Mesendoderm (in vitro differentiated cells): ENCODE measurements around the gene TUBB2B.

Experiments used
- DNase-seq: peaks from one replicate; pipeline ENCODE4 v3.0.0; 2013
- H2AK5ac ChIP-seq: 2 replicates; pipeline ENCODE4 v1.6.1; 2013; ENCODE audit warnings: low read length, inconsistent platforms
- H2BK120ac ChIP-seq: 2 replicates; pipeline ENCODE4 v1.6.1; 2013; ENCODE audit warnings: low read depth, mild to moderate bottlenecking, low read length, moderate library complexity, mixed read lengths
- H2BK15ac ChIP-seq: replicated peaks from 2 replicates; pipeline ENCODE4 v1.6.1; 2013; ENCODE audit warnings: low read depth, mild to moderate bottlenecking, moderate library complexity
- H2BK5ac ChIP-seq: 2 replicates; pipeline ENCODE4 v1.6.1; 2013; ENCODE audit warnings: low read length, inconsistent platforms
- H3K18ac ChIP-seq: 2 replicates; pipeline ENCODE4 v1.6.1; 2013; ENCODE audit warnings: mild to moderate bottlenecking, low read length, mixed read lengths
- H3K23ac ChIP-seq: one replicate; pipeline ENCODE4 v1.6.1; 2013; ENCODE audit warnings: low read length
- H3K27ac ChIP-seq: 2 replicates; pipeline ENCODE4 v1.5.1; 2013; ENCODE audit warnings: low read depth, mild to moderate bottlenecking, inconsistent platforms, low read length, moderate library complexity
- H3K27me3 ChIP-seq: 2 replicates; pipeline ENCODE4 v1.6.1; 2013; ENCODE audit warnings: low read length, control low read depth, mild to moderate bottlenecking, inconsistent platforms; ENCODE audit not compliant: insufficient read depth, poor library complexity
- H3K36me3 ChIP-seq: 2 replicates; pipeline ENCODE4 v1.6.1; 2013; ENCODE audit warnings: low read length, inconsistent platforms; ENCODE audit not compliant: control insufficient read depth, insufficient read depth
- H3K4ac ChIP-seq: one replicate; pipeline ENCODE4 v1.6.1; 2013; ENCODE audit warnings: low read depth, mild to moderate bottlenecking, low read length, moderate library complexity
- H3K4me1 ChIP-seq: 2 replicates; pipeline ENCODE4 v1.6.1; 2013; ENCODE audit warnings: low read depth, low read length, inconsistent platforms; ENCODE audit not compliant: control insufficient read depth
- H3K4me2 ChIP-seq: 2 replicates; pipeline ENCODE4 v1.6.1; 2013; ENCODE audit warnings: low read length
- H3K4me3 ChIP-seq: 2 replicates; pipeline ENCODE4 v1.5.1; 2013; ENCODE audit warnings: mild to moderate bottlenecking, low read length
- H3K56ac ChIP-seq: one replicate; pipeline ENCODE4 v1.6.1; 2013; ENCODE audit warnings: low read length
- H3K79me1 ChIP-seq: 2 replicates; pipeline ENCODE4 v1.6.1; 2013; ENCODE audit warnings: low read length, inconsistent platforms
- H3K79me2 ChIP-seq: 2 replicates; pipeline ENCODE4 v1.6.1; 2013; ENCODE audit warnings: mild to moderate bottlenecking, low read length; ENCODE audit not compliant: control insufficient read depth, insufficient read depth
- H3K9ac ChIP-seq: 2 replicates; pipeline ENCODE4 v1.6.1; 2013; ENCODE audit warnings: low read length, inconsistent platforms
- H4K5ac ChIP-seq: one replicate; pipeline ENCODE4 v1.6.1; 2013; ENCODE audit warnings: low read length
- H4K8ac ChIP-seq: one replicate; pipeline ENCODE4 v1.6.1; 2013; ENCODE audit warnings: low read depth, mild to moderate bottlenecking, control low read depth, low read length, moderate library complexity
- WGBS: extraction: QIAGEN DNeasy Blood & Tissue Kit; methylation state at CpG from one replicate; pipeline ENCODE4 v1.1.7; 2013; ENCODE audit warnings: low lambda C conversion rate, missing lambda C conversion rate; ENCODE audit not compliant: insufficient coverage; ENCODE audit errors: extremely low coverage; 5-methylcytosine and 5-hydroxymethylcytosine counted together

TUBB2B gene

DNA sequence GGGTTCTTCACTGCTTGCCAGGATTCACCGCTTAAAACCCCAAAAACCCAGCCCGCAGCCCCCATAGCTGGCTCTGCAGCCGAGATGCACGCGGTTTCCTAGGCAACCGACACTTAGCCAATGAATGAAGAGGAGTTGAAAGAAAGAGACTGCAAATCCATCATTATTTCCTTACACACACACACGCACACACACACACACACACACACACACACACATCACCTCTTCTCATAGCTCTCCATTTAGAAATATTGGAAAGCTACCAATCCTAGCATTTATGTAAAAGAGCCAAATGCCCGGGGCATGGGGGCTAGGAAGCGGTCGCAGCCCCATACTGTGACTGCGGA, 3.4 kb upstream of the TUBB2B start:
- WGBS: no CpG with 5 or more reads among the region's 11 CpGs
- H3K4me3 ChIP-seq: no peak overlapping the region
- H3K56ac ChIP-seq: no peak overlapping the region
- no peak overlapping the region for H2BK5ac ChIP-seq
- peak; percentile 84 for DNase-seq
- no peak overlapping the region for H2BK15ac ChIP-seq
- peak overlapping the region; percentile 69 for H3K27ac ChIP-seq
- H3K9ac ChIP-seq: peak overlapping the region; percentile 55
- H3K18ac ChIP-seq: peak overlapping the region; percentile 72
- H4K8ac ChIP-seq: no peak overlapping the region
- H3K4ac ChIP-seq: peak overlapping the region; percentile 28
- no peaks in the 10 kb centered on the region for H3K27me3 ChIP-seq
- H3K79me2 ChIP-seq: peaks cover 16% of the 10 kb centered on the region
- no peak overlapping the region for H4K5ac ChIP-seq
- no peaks in the 10 kb centered on the region for H3K4me1 ChIP-seq
- H2AK5ac ChIP-seq: no peak overlapping the region
- no peaks in the 10 kb centered on the region for H3K36me3 ChIP-seq
- H3K4me2 ChIP-seq: peak overlapping the region; percentile 67
- H2BK120ac ChIP-seq: no peak overlapping the region
- no peak overlapping the region for H3K23ac ChIP-seq
- no peaks in the 10 kb centered on the region for H3K79me1 ChIP-seq

- no peak overlapping the region for H3K23ac ChIP-seq
- H3K4me2 ChIP-seq: no peak overlapping the region
- no peak overlapping the region for H4K5ac ChIP-seq
- no peak overlapping the region for H3K4ac ChIP-seq
- peak overlapping the region; percentile 45 for H3K18ac ChIP-seq
- H2AK5ac ChIP-seq: no peak overlapping the region
- H3K79me2 ChIP-seq: peaks cover 19% of the 10 kb centered on the region
- no peak overlapping the region for H2BK5ac ChIP-seq
- H3K36me3 ChIP-seq: no peaks in the 10 kb centered on the region
- H2BK120ac ChIP-seq: no peak overlapping the region
- H3K79me1 ChIP-seq: no peaks in the 10 kb centered on the region
- WGBS: no CpG with 5 or more reads among the region's 11 CpGs
- no peak overlapping the region for H4K8ac ChIP-seq
- no peak for DNase-seq
- no peaks in the 10 kb centered on the region for H3K4me1 ChIP-seq
- no peaks in the 10 kb centered on the region for H3K27me3 ChIP-seq
- no peak overlapping the region for H3K56ac ChIP-seq
- no peak overlapping the region for H3K9ac ChIP-seq
- H3K27ac ChIP-seq: no peak overlapping the region
- no peak overlapping the region for H2BK15ac ChIP-seq
- no peak overlapping the region for H3K4me3 ChIP-seq
Measured at GRCh38 chr6:3230256-3230882, 2.9 kb upstream of the TUBB2B start.

DNA sequence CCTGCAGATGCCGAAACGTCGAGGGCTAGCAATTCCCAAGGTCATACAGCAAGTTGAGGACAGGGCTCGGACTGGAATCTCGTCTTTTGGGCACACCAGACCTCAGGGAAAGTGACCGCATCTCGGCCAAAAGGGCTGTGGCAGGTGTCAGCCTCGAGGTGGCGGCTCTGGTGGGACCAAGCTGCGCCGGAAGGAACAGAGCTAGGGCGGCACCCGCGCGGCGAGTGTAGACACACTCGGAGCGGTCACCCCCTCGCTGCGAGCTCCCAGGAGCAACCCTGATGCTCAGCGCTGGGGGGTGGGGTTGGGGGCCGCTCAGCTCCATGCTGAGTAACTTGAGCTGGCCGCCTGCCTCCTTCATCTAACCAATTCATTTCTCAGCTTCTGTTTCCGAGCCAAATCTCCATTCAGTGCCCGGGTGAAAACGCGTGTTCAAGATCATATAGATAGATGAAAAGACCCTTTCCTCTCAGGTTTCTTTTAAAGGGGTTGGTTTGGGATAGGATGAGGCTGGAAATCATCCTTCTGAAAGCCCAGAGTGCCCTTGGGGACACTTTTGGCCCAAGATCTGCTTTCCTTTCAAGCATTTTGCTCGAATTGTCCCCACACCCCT, 2.2 kb upstream of the TUBB2B start:
- Histone ChIP-seq H3K79me2 (peaks cover 19% of the 10 kb centered on the region), H4K5ac (no peak overlapping the region), H3K56ac (peak overlapping the region; percentile 93), H2BK15ac (no peak overlapping the region), H3K27me3 (no peaks in the 10 kb centered on the region), H3K18ac (peak overlapping the region; percentile 45), H3K4me2 (peak overlapping the region; percentile 18), H3K79me1 (no peaks in the 10 kb centered on the region), H2AK5ac (no peak overlapping the region), H2BK5ac (no peak overlapping the region), H3K36me3 (no peaks in the 10 kb centered on the region), H3K4ac (no peak overlapping the region), H3K4me3 (no peak overlapping the region), H3K23ac (no peak overlapping the region), H2BK120ac (no peak overlapping the region), H4K8ac (no peak overlapping the region), H3K9ac (peak overlapping the region; percentile 79), H3K4me1 (no peaks in the 10 kb centered on the region), H3K27ac (no peak overlapping the region)
- peak; percentile 79 for DNase-seq
- no CpG with 5 or more reads among the region's 28 CpGs for WGBS

DNA sequence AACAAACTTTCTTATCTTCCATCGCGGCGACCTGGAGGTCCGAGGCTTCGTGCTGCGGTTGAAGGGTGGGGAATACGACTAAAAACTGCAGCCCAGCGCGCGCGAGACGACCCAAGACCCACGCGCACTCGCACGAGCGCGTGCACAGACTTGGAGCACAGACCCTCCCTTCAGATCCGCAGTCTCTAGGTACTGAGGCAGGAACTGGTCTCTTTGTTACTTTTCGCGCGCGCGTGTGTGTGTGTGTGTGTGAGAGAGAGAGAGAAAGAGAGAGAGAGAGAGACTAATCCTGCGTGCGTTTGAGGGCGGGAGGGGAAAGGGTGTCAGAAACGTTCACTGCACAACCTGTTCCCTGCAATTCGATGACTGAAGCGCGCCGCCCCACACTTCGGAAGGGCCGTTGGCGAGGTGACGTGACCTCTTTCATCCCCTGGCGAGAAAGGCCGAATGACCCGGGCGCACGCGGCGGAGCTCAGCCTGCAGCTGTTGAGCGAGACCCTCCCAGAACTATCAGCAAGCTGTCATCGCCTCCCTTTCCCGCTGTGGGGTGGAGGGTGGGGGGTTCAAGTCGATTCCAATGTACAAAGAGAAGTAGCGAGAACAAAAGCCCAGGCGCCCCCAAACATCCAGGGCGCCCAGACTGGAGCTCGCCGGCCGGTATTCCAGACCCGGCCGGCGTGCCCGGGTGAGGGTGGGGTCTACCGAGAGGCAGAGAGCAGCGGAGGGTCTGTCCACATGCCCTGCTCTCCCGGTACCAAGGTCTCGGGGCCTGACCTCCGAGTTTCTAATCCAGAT, 1.5 kb upstream of the TUBB2B start:
- Histone ChIP-seq H3K9ac (peak overlapping the region; percentile 79), H3K4ac (peak overlapping the region; percentile 40), H3K56ac (peak overlapping the region; percentile 93), H2BK120ac (no peak overlapping the region), H4K8ac (no peak overlapping the region), H3K4me1 (no peaks in the 10 kb centered on the region), H3K27ac (no peak overlapping the region), H3K36me3 (peaks cover 2% of the 10 kb centered on the region), H3K4me3 (peak overlapping the region; percentile 50), H3K79me2 (peaks cover 22% of the 10 kb centered on the region), H3K4me2 (peak overlapping the region; percentile 18), H2BK5ac (no peak overlapping the region), H2BK15ac (no peak overlapping the region), H3K27me3 (no peaks in the 10 kb centered on the region), H4K5ac (no peak overlapping the region), H3K23ac (peak overlapping the region; percentile 48), H2AK5ac (no peak overlapping the region), H3K79me1 (no peaks in the 10 kb centered on the region), H3K18ac (no peak overlapping the region)
- no CpG with 5 or more reads among the region's 62 CpGs for WGBS
- DNase-seq: peak; percentile 66

GRCh38 chr6:3228046-3228671, 706 bp upstream of the TUBB2B start:
- peak overlapping the region; percentile 2 for H3K18ac ChIP-seq
- no peak overlapping the region for H2AK5ac ChIP-seq
- no CpG with 5 or more reads among the region's 38 CpGs for WGBS
- H3K27me3 ChIP-seq: no peaks in the 10 kb centered on the region
- H2BK5ac ChIP-seq: no peak overlapping the region
- no peak overlapping the region for H4K8ac ChIP-seq
- H2BK120ac ChIP-seq: no peak overlapping the region
- no peak overlapping the region for H4K5ac ChIP-seq
- peaks cover 22% of the 10 kb centered on the region for H3K79me2 ChIP-seq
- no peaks in the 10 kb centered on the region for H3K79me1 ChIP-seq
- peak overlapping the region; percentile 52 for H3K4me3 ChIP-seq
- peak overlapping the region; percentile 78 for H3K9ac ChIP-seq
- peak; percentile 89 for DNase-seq
- peaks cover 2% of the 10 kb centered on the region for H3K36me3 ChIP-seq
- no peak overlapping the region for H2BK15ac ChIP-seq
- H3K4me1 ChIP-seq: no peaks in the 10 kb centered on the region
- H3K27ac ChIP-seq: peak overlapping the region; percentile 78
- peak overlapping the region; percentile 75 for H3K23ac ChIP-seq
- H3K4ac ChIP-seq: no peak overlapping the region
- peak overlapping the region; percentile 84 for H3K56ac ChIP-seq
- peak overlapping the region; percentile 96 for H3K4me2 ChIP-seq
